GM18526 (cell line): Measurements from ENCODE around the gene MYOD1.

Experiments
- POLR2A ChIP-seq: IDR thresholded peaks from 3 replicates; pipeline ENCODE4 v1.6.1; 2011; ENCODE audit not compliant: insufficient read length; ENCODE audit errors: extremely low read depth

Gene MYOD1

GRCh38 chr11:17765356-17766072 lies 46.1 kb downstream of the MYOD1 start:
- no peak for TF ChIP-seq POLR2A

- TF ChIP-seq POLR2A = no peak
Measured at GRCh38 chr11:17766073-17766359, 46.6 kb downstream of the MYOD1 start.

GRCh38 chr11:17766590-17766989 lies 47.2 kb downstream of the MYOD1 start:
- no peak for TF ChIP-seq POLR2A

- no peak for TF ChIP-seq POLR2A
Measured at GRCh38 chr11:17767301-17767885, 48.0 kb downstream of the MYOD1 start.

GRCh38 chr11:17767914-17768313 lies 48.5 kb downstream of the MYOD1 start:
- TF ChIP-seq POLR2A = no peak

- no peak for TF ChIP-seq POLR2A
Measured at GRCh38 chr11:17768547-17768946, 49.2 kb downstream of the MYOD1 start.

GRCh38 chr11:17769218-17769617 lies 49.8 kb downstream of the MYOD1 start:
- no peak for TF ChIP-seq POLR2A

GRCh38 chr11:17770048-17770652 lies 50.8 kb downstream of the MYOD1 start:
- no peak for TF ChIP-seq POLR2A

GRCh38 chr11:17770917-17771316 lies 51.5 kb downstream of the MYOD1 start:
- TF ChIP-seq POLR2A = no peak

GRCh38 chr11:17771415-17771814 lies 52.0 kb downstream of the MYOD1 start:
- no peak for TF ChIP-seq POLR2A
